PC-9 (cell line): ENCODE measurements around the gene MIB2. TPM values are rescaled to one million over a fixed set of nuclear protein-coding genes. Genes with fewer than 3 reads are reported as not detected.

Experiments
- BruUV-seq: library from RNA; stranded (reverse); fragments of 400-500 nt; replicated peaks from 2 replicates; lab custom pipeline; 2021; lab: Mats Ljungman, UMichigan
- CTCF ChIA-PET: fragments of 300-600 bp; sonication (Branson Sonifier 250); formaldehyde crosslinking; loops from one replicate; lab custom pipeline; 2022; ENCODE audit warnings: antibody characterized with exemption; lab: Charles Lee
- POLR2A ChIA-PET: fragments of 300-600 bp; sonication (Branson Sonifier 250); formaldehyde crosslinking; loops from one replicate; lab custom pipeline; 2022; ENCODE audit warnings: antibody characterized with exemption; ENCODE audit not compliant: unreplicated experiment; lab: Charles Lee
- DNase-seq, 2 experiments: peaks; one replicate each; pipeline versions ENCODE4 v3.0.0 to v3.0.0-alpha.2; 2015 to 2022; ENCODE audit warnings: mixed read lengths in 1 of 2
- H2AFZ ChIP-seq: fragments of 200-600 bp; sonication (generic); 2 replicates; pipeline ENCODE4 v1.8.1; 2017; ENCODE audit warnings: antibody characterized with exemption
- H3F3A ChIP-seq: fragments of 200-600 bp; sonication (generic); 2 replicates; pipeline ENCODE4 v1.8.1; 2017; ENCODE audit warnings: antibody characterized with exemption, mild to moderate bottlenecking, low read depth; ENCODE audit not compliant: insufficient read depth
- H3K27ac ChIP-seq: fragments of 200-600 bp; sonication (generic); 2 replicates; pipeline ENCODE4 v1.6.1; 2016; ENCODE audit warnings: mixed run types
- H3K27me3 ChIP-seq: fragments of 200-600 bp; sonication (generic); 2 replicates; pipeline ENCODE4 v1.6.1; 2016; ENCODE audit warnings: low read depth, mixed run types; ENCODE audit not compliant: insufficient read depth
- H3K36me3 ChIP-seq: fragments of 200-600 bp; sonication (generic); 2 replicates; pipeline ENCODE4 v1.6.1; 2016; ENCODE audit warnings: low read depth, mixed run types
- H3K4me1 ChIP-seq: fragments of 200-600 bp; sonication (generic); replicated peaks from 2 replicates; pipeline ENCODE4 v1.6.1; 2016; ENCODE audit warnings: mixed run types; ENCODE audit not compliant: insufficient read depth
- H3K4me2 ChIP-seq: fragments of 200-600 bp; sonication (generic); 2 replicates; pipeline ENCODE4 v1.6.1; 2017; ENCODE audit warnings: mixed run types
- H3K4me3 ChIP-seq: fragments of 200-600 bp; sonication (generic); 2 replicates; pipeline ENCODE4 v1.6.1; 2016; ENCODE audit warnings: mixed run types
- H3K79me2 ChIP-seq: fragments of 200-600 bp; sonication (generic); 2 replicates; pipeline ENCODE4 v1.6.1; 2017; ENCODE audit warnings: low read depth, mixed run types
- H3K9me2 ChIP-seq: fragments of 200-600 bp; sonication (generic); 2 replicates; pipeline ENCODE4 v1.8.1; 2017; ENCODE audit warnings: mild to moderate bottlenecking; ENCODE audit not compliant: insufficient read depth
- H3K9me3 ChIP-seq: fragments of 200-600 bp; sonication (generic); 2 replicates; pipeline ENCODE4 v1.8.1; 2016; ENCODE audit warnings: low read depth; ENCODE audit not compliant: insufficient read depth
- H4K20me1 ChIP-seq: fragments of 200-600 bp; sonication (generic); 2 replicates; pipeline ENCODE4 v1.8.1; 2017; ENCODE audit not compliant: insufficient read depth
- EZH2 ChIP-seq: fragments of 200-600 bp; sonication (generic); IDR thresholded peaks from 2 replicates; pipeline ENCODE4 v1.8.0; 2017; ENCODE audit warnings: antibody characterized with exemption, low read depth
- intact Hi-C: fragments of 100-400 bp; cut with micrococcal nuclease; formaldehyde crosslinking; loops from one replicate; pipeline ENCODE4 v1.10.0; 2022; ENCODE audit not compliant: unreplicated experiment
- total RNA-seq: library from RNA; stranded (reverse); gene quantifications from 2 replicates; pipeline ENCODE4 v1.2.3, GENCODE V29; 2021
- TF ChIP-seq, protein P1 (sequence below): fragments of 200-600 bp; sonication (generic); conservative IDR thresholded peaks from 2 replicates; pipeline ENCODE4 v1.6.1; 2017; ENCODE audit warnings: mixed run types, antibody characterized with exemption, mild to moderate bottlenecking, moderate library complexity

The MIB2 gene
- total RNA-seq, 1 experiment from 2014 or later, result 75.0 TPM

GRCh38 chr1:1616045-1616790 lies 918 bp downstream of the MIB2 start:
- POLR2A ChIA-PET, result interaction anchor here (0.7 kb wide), 1 partner anchor 339 kb away, joined by 4 read pairs; no protein-coding TSS in a partner anchor
- no TSS peak for BruUV-seq
- Histone ChIP-seq H3K79me2 (peaks cover 29% of the 10 kb centered on the region), H3K4me3 (peak overlapping the region; percentile 79), H3K4me2 (peak overlapping the region; percentile 96), H3K36me3 (no peaks in the 10 kb centered on the region), H3K27me3 (no peaks in the 10 kb centered on the region), H2AFZ (peak overlapping the region; percentile 68), H3F3A (peaks cover 16% of the 10 kb centered on the region; the same call in 1 of the 2 replicates), H3K27ac (no peak overlapping the region), H3K9me3 (no peaks in the 10 kb centered on the region), H3K9me2 (no peaks in the 10 kb centered on the region), H4K20me1 (peaks cover 10% of the 10 kb centered on the region), H3K4me1 (peaks cover 21% of the 10 kb centered on the region)
- CTCF ChIA-PET, result no interaction called here
- TF ChIP-seq, protein P1, sequence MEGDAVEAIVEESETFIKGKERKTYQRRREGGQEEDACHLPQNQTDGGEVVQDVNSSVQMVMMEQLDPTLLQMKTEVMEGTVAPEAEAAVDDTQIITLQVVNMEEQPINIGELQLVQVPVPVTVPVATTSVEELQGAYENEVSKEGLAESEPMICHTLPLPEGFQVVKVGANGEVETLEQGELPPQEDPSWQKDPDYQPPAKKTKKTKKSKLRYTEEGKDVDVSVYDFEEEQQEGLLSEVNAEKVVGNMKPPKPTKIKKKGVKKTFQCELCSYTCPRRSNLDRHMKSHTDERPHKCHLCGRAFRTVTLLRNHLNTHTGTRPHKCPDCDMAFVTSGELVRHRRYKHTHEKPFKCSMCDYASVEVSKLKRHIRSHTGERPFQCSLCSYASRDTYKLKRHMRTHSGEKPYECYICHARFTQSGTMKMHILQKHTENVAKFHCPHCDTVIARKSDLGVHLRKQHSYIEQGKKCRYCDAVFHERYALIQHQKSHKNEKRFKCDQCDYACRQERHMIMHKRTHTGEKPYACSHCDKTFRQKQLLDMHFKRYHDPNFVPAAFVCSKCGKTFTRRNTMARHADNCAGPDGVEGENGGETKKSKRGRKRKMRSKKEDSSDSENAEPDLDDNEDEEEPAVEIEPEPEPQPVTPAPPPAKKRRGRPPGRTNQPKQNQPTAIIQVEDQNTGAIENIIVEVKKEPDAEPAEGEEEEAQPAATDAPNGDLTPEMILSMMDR, result no peak
- no peak for TF ChIP-seq EZH2
- peak in 1 of 2 experiments; percentile 56 for DNase-seq
- intact Hi-C loops, result no loop called here

DNA sequence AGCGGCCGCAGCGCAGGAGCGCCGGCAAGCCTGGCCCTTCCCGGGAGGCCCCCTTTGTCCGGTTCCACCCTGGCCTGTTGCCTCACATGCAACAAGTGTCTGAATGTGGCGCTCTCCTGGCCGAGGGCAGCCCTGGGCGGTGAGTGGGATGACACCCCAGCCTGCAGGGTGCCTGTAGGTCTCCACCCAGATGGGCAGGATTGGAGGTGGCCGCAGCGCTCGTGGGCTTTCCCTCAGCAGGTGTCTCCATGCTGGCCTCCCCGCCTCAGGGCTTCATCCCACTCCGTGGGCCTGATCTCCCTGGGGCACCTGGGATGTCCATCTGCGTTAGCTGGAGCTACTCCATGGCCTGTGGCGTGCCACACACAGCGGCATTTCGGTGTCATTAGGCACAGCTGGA lies 1.5 kb downstream of the MIB2 start:
- intact Hi-C loops, result no loop called here
- Histone ChIP-seq H3K9me2 (no peaks in the 10 kb centered on the region), H3K4me3 (peak overlapping the region; percentile 79), H3F3A (peaks cover 16% of the 10 kb centered on the region; the same call in 1 of the 2 replicates), H3K4me1 (peaks cover 21% of the 10 kb centered on the region), H3K9me3 (no peaks in the 10 kb centered on the region), H3K36me3 (no peaks in the 10 kb centered on the region), H4K20me1 (peaks cover 8% of the 10 kb centered on the region), H3K27ac (no peak overlapping the region), H2AFZ (no peak overlapping the region), H3K27me3 (no peaks in the 10 kb centered on the region), H3K4me2 (peak overlapping the region; percentile 96), H3K79me2 (peaks cover 29% of the 10 kb centered on the region)
- no TSS peak for BruUV-seq
- POLR2A ChIA-PET, result no interaction called here
- no peak for DNase-seq
- CTCF ChIA-PET, result no interaction called here
- no peak for TF ChIP-seq EZH2
- TF ChIP-seq, protein P1, result no peak

DNA sequence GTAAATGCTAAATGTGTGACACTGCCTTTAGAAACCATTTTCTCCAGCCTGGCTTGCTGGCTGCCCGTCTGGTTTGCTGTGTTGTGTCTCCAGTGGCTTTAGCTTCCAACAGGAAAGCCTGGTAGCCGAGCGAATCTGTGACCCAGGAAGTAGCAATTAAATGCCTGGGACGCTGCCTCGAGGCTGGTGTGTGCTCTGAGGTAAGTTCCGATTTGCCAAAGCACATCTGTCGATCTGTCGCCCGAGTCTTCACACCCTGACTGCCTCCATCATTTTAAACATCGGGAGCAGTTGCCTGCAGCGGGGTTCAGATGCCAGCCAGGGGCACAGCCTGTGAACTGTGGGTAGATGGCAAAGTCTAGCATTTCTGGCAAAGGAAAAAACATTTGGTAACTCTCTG lies 2.2 kb downstream of the MIB2 start:
- Histone ChIP-seq H3K4me2 (peak overlapping the region; percentile 96), H3K36me3 (no peaks in the 10 kb centered on the region), H2AFZ (no peak overlapping the region), H3K27ac (no peak overlapping the region), H3F3A (peaks cover 16% of the 10 kb centered on the region; the same call in 1 of the 2 replicates), H4K20me1 (peaks cover 8% of the 10 kb centered on the region), H3K27me3 (no peaks in the 10 kb centered on the region), H3K79me2 (peaks cover 29% of the 10 kb centered on the region), H3K9me2 (no peaks in the 10 kb centered on the region), H3K4me3 (no peak overlapping the region), H3K9me3 (no peaks in the 10 kb centered on the region), H3K4me1 (peaks cover 21% of the 10 kb centered on the region)
- BruUV-seq, result TSS peak; percentile 66
- TF ChIP-seq, protein P1, result no peak
- DNase-seq, result no peak
- CTCF ChIA-PET, result no interaction called here
- POLR2A ChIA-PET, result no interaction called here
- intact Hi-C loops, result no loop called here
